ENCODE results near the gene PAK1.

Gene PAK1

GRCh38 chr11:77446911-77447629, 26.8 kb downstream of the PAK1 start:
- POLR2A ChIA-PET, result interaction anchor here (0.7 kb wide), 1 partner anchor 573 kb away, joined by 3 read pairs; no protein-coding TSS in a partner anchor
- CTCF ChIA-PET, result interaction anchor here (0.9 to 7.3 kb wide), 10 partner anchors 8 to 101 kb away, joined by 3 to 28 read pairs (median 5); no protein-coding TSS in a partner anchor
- TF ChIP-seq CTCF (IDR thresholded peaks at IDR 0.05; ENCODE audit: control extremely low read depth, extremely low read depth, low read depth, missing control alignments), result no peak
- no peak for DNase-seq (ENCODE audit: extremely low spot score)

GRCh38 chr11:77444261-77444660, 29.6 kb downstream of the PAK1 start:
- ChIA-PET POLR2A (no interaction called here), CTCF (interaction anchor here (1.1 to 2.3 kb wide), 3 partner anchors 9 to 33 kb away, joined by 3 to 7 read pairs (median 3); no protein-coding TSS in a partner anchor)
- no peak for TF ChIP-seq CTCF (IDR thresholded peaks at IDR 0.05; ENCODE audit: control extremely low read depth, extremely low read depth, low read depth, missing control alignments)
- DNase-seq (ENCODE audit: extremely low spot score), result no peak

GRCh38 chr11:77442394-77443053, 31.4 kb downstream of the PAK1 start:
- no peak for TF ChIP-seq CTCF (IDR thresholded peaks at IDR 0.05; ENCODE audit: control extremely low read depth, extremely low read depth, low read depth, missing control alignments)
- peak; percentile 44 for DNase-seq (ENCODE audit: extremely low spot score)
- CTCF ChIA-PET, result no interaction called here
- POLR2A ChIA-PET, result no interaction called here

GRCh38 chr11:77441426-77441825, 32.5 kb downstream of the PAK1 start:
- no peak for TF ChIP-seq CTCF (IDR thresholded peaks at IDR 0.05; ENCODE audit: control extremely low read depth, extremely low read depth, low read depth, missing control alignments)
- ChIA-PET CTCF (interaction anchor here (0.7 to 1.7 kb wide), 10 partner anchors 10 to 30 kb away, joined by 3 to 6 read pairs (median 3); no protein-coding TSS in a partner anchor), POLR2A (interaction anchor here (0.7 kb wide), 1 partner anchor 32 kb away, joined by 3 read pairs; no protein-coding TSS in a partner anchor)
- no peak for DNase-seq (ENCODE audit: extremely low spot score)

- ChIA-PET CTCF (interaction anchor here (0.8 to 1.7 kb wide), 9 partner anchors 10 to 30 kb away, joined by 3 to 6 read pairs (median 4); no protein-coding TSS in a partner anchor), POLR2A (no interaction called here)
- no peak for DNase-seq (ENCODE audit: extremely low spot score)
- TF ChIP-seq CTCF (IDR thresholded peaks at IDR 0.05; ENCODE audit: control extremely low read depth, extremely low read depth, low read depth, missing control alignments), result no peak
Observed at GRCh38 chr11:77440678-77441077, 33.2 kb downstream of the PAK1 start.

GRCh38 chr11:77438487-77438886, 35.4 kb downstream of the PAK1 start:
- DNase-seq (ENCODE audit: extremely low spot score), result no peak
- ChIA-PET POLR2A (no interaction called here), CTCF (interaction anchor here (1.3 to 1.9 kb wide), 3 partner anchors 8 to 32 kb away, joined by 4 to 7 read pairs (median 6); no protein-coding TSS in a partner anchor)
- no peak for TF ChIP-seq CTCF (IDR thresholded peaks at IDR 0.05; ENCODE audit: control extremely low read depth, extremely low read depth, low read depth, missing control alignments)
